NK-92 (cell line): ENCODE measurements around the gene SLC7A8.
"Not testable (repeated sequence)": the region's sequence is repeated elsewhere in the genome, so short reads cannot be mapped to it uniquely, and the experiment has no call there.

ENCODE experiments used
- DNase-seq: peaks from one replicate; lab custom pipeline; 2025; ENCODE audit not compliant: unreplicated experiment; lab: John Stamatoyannopoulos, UW

SLC7A8 gene

GRCh38 chr14:23115918-23116317 is 67.5 kb downstream of the SLC7A8 start:
- no peak for DNase-seq

GRCh38 chr14:23115039-23115731 is 68.3 kb downstream of the SLC7A8 start:
- DNase-seq, result no peak

GRCh38 chr14:23114669-23115038 is 68.8 kb downstream of the SLC7A8 start:
- DNase-seq, result no peak

DNA sequence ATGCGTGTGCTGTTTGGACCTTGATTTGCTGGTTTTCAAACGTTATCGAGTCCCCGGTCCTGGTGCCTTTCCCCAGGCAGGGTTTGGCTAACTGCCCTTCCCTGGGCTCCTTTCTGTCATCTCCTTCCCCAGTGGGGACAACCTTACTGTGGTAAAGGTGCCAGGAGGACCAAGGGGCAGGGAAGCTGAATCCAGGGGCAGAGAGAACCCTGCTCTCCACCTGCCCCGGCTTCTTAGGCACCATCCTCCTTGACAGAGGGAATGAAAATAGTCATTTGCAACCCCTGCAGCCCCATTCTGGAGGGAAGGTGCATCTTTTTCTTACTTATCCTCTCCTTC is 69.4 kb downstream of the SLC7A8 start:
- DNase-seq, result no peak

DNA sequence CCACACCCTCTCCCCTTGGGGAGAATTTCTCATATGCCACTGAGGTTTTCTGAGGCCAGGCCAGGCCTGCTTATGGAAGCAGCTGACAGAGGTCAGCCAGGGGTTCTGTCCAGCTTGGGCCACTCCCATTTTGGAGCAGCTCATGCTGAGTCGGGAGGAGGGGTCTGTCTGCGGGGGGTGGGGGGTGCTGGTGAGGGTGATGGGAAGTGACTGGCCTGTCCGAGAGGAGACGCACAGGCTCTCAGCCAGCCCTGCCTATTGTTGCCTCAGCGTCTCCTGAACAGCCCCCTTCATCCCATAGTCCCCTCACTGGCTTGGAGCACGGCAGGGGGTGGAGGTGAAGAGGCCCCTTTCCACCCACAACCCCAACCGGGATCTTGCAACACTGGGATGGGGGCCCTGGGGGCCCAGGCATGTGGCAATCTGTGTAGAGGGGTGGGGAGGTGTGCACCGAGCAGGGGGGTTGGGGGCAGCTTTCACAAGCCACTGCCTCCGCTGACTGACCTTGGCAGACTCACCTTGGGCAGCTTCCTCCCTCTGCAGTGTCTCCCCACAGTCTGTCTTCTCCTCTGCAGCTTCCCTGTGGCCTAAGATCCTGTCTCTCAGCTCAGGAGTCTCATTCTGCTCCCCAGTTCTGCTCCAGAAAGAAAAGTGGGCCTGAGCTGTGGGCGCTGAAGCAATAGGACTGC is 69.9 kb downstream of the SLC7A8 start:
- DNase-seq, result no peak

DNA sequence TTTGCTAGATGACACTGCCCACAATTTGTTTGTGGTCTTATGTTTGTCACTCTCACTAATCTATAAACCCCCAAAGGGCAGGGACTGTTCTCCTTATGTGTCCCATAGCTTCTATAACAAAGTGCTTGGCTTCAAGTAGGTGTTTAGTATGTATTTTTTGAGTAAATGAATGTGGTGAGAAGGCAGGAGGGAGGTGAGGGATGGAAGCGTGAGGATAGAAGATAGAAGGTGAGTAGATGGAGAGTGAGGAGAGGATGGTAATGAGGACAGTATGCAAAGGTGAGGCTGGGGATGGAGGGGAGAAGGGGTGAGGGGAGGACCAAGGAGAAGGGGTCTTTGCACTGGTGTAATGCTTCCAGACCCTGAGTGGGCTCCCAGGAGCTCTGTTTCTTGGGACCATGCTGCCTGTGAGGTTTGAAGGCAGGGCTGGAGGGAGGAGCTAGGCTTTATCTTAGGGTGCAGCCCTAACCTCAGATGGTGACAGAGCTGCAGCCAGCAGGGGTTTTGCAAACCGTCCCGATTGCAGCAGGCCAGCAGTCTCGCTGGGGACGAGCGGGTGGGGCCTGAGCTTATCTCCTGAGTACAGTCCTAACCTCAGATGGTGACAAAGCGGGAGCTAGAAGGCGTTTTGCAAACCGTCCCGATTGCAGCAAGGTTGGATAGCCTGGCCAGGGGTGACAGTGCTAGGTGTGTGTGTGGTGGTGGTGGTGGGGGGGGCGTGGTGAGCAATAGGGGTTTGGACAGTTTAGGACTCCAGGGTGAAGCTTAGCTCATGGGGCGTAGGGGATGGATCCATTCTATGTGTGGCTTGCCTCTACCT is 70.9 kb downstream of the SLC7A8 start:
- no peak for DNase-seq

GRCh38 chr14:23110579-23111365 is 72.7 kb downstream of the SLC7A8 start:
- no peak for DNase-seq

- no peak for DNase-seq
These were observed 73.7 kb downstream of the SLC7A8 start for GRCh38 chr14:23109769-23110168.

DNA sequence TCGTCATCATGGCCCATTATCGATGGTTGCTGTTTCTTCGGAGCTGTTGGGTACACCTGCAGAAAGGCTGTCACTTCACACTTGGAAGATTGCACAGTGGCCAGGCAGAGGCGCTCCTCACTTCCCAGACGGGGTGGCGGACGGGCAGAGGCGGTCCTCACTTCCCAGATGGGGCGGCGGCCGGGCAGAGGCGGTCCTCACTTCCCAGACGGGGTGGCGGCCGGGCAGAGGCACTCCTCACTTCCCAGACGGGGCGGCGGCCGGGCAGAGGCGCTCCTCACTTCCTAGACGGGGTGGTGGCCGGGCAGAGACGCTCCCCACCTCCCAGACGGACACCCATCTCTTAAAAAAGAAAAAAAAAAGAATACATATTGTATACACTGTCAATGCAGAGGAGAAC is 75.3 kb downstream of the SLC7A8 start:
- not testable (repeated sequence) for DNase-seq

DNA sequence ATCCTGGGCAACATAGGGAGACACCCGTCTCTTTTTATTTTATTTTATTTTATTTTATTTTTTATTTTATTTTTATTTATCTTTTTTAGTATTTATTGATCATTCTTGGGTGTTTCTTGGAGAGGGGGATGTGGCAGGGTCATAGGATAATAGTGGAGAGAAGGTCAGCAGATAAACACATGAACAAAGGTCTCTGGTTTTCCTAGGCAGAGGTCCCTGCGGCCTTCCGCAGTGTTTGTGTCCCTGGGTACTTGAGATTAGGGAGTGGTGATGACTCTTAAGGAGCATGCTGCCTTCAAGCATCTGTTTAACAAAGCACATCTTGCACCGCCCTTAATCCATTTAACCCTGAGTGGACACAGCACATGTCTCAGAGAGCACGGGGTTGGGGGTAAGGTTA is 75.8 kb downstream of the SLC7A8 start:
- not testable (repeated sequence) for DNase-seq

DNA sequence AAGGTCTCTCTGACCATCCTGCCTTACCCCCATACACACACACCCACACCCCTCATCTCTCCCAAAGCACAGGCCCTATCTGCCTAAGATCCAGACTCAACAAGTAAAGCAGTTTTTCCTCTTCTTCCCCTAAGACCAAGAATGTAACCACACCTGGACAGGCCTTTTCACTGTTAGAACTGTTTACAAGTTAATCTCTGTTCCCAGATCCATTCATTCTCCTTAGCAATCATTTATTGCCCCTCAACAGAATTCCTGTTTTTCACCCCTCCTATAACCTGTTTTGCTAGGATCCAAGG is 76.8 kb downstream of the SLC7A8 start:
- DNase-seq, result no peak

DNA sequence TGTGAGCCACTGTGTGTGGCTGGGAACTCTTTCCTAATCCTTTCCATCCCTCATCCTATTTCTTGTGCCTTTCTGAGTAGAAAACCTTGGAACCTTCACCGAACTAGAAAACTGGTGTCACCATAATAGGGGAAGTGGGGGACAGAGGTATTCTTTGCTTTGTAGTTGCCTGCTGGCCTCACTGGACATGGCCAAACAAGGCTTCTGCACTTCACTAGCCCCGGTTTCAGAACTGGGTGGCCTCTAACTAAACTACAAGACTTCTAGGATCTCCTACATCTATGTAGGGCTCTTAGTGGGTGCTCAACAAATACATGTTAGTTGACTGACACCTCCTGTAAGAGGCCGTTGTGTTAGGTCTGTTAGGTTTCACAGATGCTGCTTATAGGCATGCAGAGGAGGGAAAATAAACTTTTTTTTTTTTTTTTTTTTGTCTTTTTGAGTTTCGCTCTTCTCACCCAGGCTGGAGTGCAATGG is 78.1 kb downstream of the SLC7A8 start:
- DNase-seq, result no peak

DNA sequence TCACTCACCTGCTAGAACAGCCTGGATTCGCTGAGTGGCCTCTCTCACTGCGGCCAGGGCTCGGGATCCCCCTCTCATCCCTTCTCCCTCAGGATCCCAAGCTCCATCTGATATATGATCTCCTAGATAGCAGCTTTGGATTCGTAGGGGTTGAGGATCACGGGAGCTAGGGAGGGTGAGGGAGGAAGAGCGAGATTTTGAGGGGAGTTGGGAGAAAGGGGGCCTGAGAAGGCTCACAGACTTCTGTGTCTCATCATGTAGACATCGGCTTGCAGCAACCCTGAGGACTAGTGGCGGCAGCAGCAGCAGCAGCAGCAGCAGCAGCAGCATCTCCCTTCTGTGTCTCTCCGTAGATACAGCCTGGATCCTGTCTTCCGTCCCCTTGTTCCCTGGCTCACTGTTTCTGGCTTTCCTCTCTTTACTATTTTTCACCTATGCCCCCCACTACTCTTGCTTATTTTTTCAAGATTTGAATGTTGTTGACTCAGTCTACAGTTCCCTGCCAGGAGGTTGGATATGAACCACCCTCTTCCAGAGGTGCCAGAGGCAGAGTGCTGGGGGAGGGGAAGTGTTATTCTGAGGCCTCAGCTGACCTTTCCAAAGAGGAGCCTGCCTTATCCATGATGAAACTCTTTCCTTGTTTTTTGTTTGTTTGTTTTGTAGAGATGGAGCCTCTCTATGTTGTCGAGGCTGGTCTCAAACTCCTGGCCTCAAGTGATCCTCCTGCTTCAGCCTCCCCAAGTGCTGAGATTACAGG is 78.7 kb downstream of the SLC7A8 start, which contains the start of gene CIROP:
Gene CIROP (minus strand): TSS at position 399 of the 757 bp plus-strand sequence. CDS start 69 bp downstream, at position 330.
- no peak for DNase-seq

GRCh38 chr14:23104070-23104590 is 79.3 kb downstream of the SLC7A8 start:
- no peak for DNase-seq

DNA sequence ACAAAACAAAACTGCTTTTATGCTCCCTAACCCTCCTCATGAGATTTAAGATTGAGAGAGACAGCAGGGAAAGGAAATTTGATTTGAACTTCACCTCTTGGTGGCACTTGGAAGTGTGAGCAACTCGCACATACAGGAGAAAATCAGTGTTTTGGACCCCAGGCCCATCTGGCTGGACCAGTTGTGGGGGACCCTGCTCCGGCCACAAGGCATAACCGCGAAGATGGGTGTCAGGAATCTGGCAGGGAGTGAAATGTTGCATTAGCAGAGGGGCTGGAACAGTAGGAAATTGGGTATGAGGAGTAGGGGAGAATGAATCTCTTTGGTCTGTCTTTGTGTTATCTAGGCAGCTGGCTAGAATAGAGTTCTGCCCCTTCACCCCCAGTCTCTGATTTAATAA is 79.9 kb downstream of the SLC7A8 start:
- no peak for DNase-seq

- DNase-seq, result no peak
These were observed 80.7 kb downstream of the SLC7A8 start for GRCh38 chr14:23102801-23103200.

- no peak for DNase-seq
These were observed 81.4 kb downstream of the SLC7A8 start for GRCh38 chr14:23101986-23102625.

DNA sequence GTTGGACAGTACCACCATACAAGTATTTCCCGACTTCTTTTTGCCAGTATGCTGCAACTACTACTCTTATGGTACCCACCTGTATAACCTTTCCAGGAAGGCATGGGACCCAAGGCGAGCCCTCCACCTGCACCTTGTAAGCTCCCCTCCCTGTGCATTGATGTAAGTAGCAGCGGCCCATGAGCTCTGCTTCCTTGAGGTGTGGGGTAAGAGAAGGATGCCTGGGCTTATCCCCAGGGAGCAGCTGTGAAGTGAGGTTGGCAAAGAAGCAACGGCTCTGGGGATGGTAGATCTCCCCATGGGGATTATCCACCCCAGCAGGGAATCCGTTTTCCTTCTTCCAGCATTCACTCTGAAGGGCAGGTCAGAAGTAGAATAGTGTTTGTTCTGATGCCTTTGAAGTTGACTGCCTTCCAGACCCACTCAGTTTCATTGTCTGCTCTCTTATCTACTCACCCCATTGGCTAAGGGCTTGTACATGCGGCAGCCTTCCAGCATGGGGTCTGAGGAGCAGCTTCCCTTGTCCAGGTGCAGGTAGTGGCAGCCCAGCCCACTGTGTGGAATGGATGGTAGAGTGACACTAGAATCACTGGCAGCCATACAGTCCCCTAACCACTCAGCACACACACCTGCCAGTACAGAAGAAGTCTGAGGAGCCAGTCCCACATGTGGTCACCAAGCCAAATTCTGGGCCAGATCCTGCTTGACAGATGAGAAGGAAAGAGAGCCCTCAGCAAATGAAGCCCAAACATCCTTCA is 82.1 kb downstream of the SLC7A8 start:
- no peak for DNase-seq

GRCh38 chr14:23099212-23099861 is 84.1 kb downstream of the SLC7A8 start:
- DNase-seq, result no peak
